Measurements from ENCODE around the gene TMTC2. TPM values are rescaled to one million over a fixed set of nuclear protein-coding genes. Genes with fewer than 3 reads are reported as not detected.

The TMTC2 gene
- total RNA-seq, 1 donor from 2014 or later: 12.3 TPM

DNA sequence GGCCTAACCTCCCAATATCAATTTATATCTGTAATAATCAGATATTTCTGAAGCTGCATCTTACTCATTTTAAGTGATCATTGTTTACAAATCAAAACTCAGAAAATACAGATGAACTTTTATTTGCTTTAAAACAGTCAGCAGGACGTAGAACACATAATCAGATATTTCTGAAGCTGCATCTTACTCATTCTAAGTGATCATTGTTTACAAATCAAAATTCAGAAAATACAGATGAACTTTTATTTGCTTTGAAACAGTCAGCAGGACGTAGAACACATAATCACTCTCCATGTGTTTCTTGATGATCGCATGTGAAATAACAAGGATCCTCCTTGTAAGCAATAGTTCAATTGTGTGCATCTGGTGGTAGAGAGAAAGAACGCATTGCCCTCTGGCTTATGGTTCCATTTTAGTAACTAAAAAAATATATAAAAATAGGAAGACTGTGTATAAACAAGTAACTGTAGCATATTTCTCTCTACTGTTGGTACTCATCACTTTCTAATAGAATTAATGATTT, 15.0 kb upstream of the TMTC2 start:
- Mint-ChIP-seq H3K4me3 (no peak overlapping the region), H3K27me3 (ENCODE audit: low read depth) (no peaks in the 10 kb centered on the region), H3K4me1 (peaks cover 4% of the 10 kb centered on the region), H3K27ac (ENCODE audit: unreplicated experiment) (no peak overlapping the region), H3K36me3 (ENCODE audit: low read depth) (no peaks in the 10 kb centered on the region), H3K9me3 (no peaks in the 10 kb centered on the region)
- DNase-seq (ENCODE audit: low read depth, low spot score): no peak
- TF ChIP-seq, protein P1, sequence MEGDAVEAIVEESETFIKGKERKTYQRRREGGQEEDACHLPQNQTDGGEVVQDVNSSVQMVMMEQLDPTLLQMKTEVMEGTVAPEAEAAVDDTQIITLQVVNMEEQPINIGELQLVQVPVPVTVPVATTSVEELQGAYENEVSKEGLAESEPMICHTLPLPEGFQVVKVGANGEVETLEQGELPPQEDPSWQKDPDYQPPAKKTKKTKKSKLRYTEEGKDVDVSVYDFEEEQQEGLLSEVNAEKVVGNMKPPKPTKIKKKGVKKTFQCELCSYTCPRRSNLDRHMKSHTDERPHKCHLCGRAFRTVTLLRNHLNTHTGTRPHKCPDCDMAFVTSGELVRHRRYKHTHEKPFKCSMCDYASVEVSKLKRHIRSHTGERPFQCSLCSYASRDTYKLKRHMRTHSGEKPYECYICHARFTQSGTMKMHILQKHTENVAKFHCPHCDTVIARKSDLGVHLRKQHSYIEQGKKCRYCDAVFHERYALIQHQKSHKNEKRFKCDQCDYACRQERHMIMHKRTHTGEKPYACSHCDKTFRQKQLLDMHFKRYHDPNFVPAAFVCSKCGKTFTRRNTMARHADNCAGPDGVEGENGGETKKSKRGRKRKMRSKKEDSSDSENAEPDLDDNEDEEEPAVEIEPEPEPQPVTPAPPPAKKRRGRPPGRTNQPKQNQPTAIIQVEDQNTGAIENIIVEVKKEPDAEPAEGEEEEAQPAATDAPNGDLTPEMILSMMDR (conservative IDR thresholded peaks at IDR 0.05): no peak

DNA sequence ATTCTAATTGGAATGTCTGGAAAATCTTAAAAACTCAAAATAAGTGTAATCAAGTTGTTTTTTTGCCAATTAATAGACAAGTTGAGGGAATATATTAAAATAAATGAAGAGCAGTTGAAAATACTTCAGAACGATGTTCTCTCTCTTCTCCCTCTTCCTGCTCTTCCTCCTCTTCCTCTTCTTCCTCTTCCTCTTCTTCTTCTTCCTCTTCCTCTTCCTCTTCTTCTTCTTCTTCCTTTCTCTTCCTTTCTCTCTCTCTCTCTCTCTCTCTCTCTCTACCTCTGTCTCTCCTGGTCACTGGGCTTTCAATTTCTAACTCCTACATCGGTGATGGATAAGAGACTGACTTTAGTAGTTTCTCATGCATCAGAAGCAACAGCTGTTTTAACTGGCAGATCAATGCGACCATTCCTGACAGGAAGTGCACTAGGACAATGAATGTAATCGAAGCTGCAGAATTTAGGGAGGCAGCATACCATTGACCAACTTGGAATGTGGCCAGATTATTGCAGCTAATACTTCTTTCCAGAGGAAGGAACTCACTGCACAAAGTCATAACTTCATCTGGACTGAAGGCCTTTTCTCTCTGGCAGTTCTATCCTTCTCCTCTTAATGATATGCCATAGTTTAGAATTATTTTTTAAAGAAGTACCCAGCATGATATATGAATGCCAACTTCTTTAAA, 13.8 kb upstream of the TMTC2 start:
- no peak for DNase-seq (ENCODE audit: low read depth, low spot score)
- H3K36me3 Mint-ChIP-seq (ENCODE audit: low read depth): no peaks in the 10 kb centered on the region
- no peaks in the 10 kb centered on the region for H3K9me3 Mint-ChIP-seq
- TF ChIP-seq, protein P1 (conservative IDR thresholded peaks at IDR 0.05): no peak
- H3K27me3 Mint-ChIP-seq (ENCODE audit: low read depth): no peaks in the 10 kb centered on the region
- peaks cover 4% of the 10 kb centered on the region for H3K4me1 Mint-ChIP-seq
- no peak overlapping the region for H3K27ac Mint-ChIP-seq (ENCODE audit: unreplicated experiment)
- no peak overlapping the region for H3K4me3 Mint-ChIP-seq

DNA sequence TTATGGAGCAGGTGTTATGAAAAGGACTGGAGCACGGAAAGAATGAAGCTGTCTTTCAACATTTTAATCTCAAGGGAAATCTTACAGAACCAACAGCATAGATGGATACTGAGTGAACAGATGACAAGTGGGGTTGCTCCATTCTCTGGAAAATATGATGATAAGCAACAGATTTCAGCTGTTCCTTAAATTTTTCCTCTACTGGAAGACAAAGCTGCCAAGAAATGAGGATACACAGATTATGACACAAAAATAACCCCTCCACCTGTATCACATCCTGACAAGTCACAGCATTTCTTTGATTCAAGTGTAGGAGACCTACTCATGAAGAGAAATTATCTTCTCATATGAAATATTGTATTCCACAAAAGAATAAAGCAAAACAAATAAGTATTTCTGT, 13.0 kb upstream of the TMTC2 start:
- TF ChIP-seq, protein P1 (conservative IDR thresholded peaks at IDR 0.05): no peak
- no peak overlapping the region for H3K4me3 Mint-ChIP-seq
- no peaks in the 10 kb centered on the region for H3K9me3 Mint-ChIP-seq

DNA sequence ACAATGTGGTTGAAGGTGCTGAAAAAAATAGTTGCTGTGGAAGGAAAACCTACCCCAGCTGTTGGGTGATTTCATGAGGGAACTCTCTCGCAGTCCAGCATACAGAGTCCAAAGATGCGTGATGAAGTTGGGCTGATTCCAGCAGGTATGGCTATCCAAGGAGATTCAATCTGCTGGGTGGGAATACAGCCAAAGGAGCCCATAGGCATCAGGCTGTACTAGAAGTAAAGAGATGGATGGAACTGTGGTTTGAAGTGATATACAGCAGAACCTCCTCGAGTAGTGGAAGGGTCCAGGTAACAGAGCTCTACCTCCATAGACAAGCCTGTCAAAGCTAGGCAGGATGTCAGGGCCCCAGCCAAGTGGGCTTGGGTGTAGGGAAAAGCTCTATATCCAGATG, 11.5 kb upstream of the TMTC2 start:
- H3K9me3 Mint-ChIP-seq: no peaks in the 10 kb centered on the region

More for the DNA sequence above, 13.0 kb upstream of the TMTC2 start:
- Mint-ChIP-seq H3K27ac (ENCODE audit: unreplicated experiment) (no peak overlapping the region), H3K27me3 (ENCODE audit: low read depth) (no peaks in the 10 kb centered on the region), H3K4me1 (peaks cover 4% of the 10 kb centered on the region), H3K36me3 (ENCODE audit: low read depth) (no peaks in the 10 kb centered on the region)
- DNase-seq (ENCODE audit: low read depth, low spot score): no peak

DNA sequence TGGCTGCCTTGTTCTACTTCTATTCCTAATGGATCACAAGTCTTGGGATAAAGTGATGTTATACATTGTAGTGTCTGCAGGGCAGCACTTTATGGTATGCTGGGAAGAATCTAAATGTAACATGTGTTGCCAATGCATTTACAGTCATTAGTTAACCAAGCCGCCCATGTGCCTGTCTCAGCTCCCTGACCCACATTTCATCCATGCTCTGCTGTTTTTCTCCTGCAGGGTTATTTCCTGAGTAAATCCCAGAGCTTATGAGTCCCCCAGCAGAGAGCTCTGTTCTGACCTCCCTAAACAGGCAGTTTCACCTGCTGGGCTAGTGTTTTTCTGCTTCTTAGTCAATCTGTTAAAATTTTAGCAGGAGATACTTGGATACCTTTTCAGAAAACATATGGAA, 4.4 kb upstream of the TMTC2 start:
- no peak overlapping the region for H3K27ac Mint-ChIP-seq (ENCODE audit: unreplicated experiment)
- TF ChIP-seq, protein P1 (conservative IDR thresholded peaks at IDR 0.05): no peak
- peaks cover 19% of the 10 kb centered on the region for H3K27me3 Mint-ChIP-seq (ENCODE audit: low read depth)
- H3K4me3 Mint-ChIP-seq: no peak overlapping the region
- H3K36me3 Mint-ChIP-seq (ENCODE audit: low read depth): no peaks in the 10 kb centered on the region
- H3K4me1 Mint-ChIP-seq: peaks cover 7% of the 10 kb centered on the region
- H3K9me3 Mint-ChIP-seq: no peaks in the 10 kb centered on the region
- no peak for DNase-seq (ENCODE audit: low read depth, low spot score)

More for the DNA sequence above, 11.5 kb upstream of the TMTC2 start:
- no peaks in the 10 kb centered on the region for H3K27me3 Mint-ChIP-seq (ENCODE audit: low read depth)
- H3K4me3 Mint-ChIP-seq: no peak overlapping the region
- no peak overlapping the region for H3K27ac Mint-ChIP-seq (ENCODE audit: unreplicated experiment)
- H3K36me3 Mint-ChIP-seq (ENCODE audit: low read depth): no peaks in the 10 kb centered on the region
- H3K4me1 Mint-ChIP-seq: peaks cover 4% of the 10 kb centered on the region
- TF ChIP-seq, protein P1 (conservative IDR thresholded peaks at IDR 0.05): no peak
- no peak for DNase-seq (ENCODE audit: low read depth, low spot score)

Data from neural crest cell (in vitro differentiated cells).